UCSD-AML1 (cell line): ENCODE measurements around the gene IKZF5.

ENCODE experiments used
- DNase-seq: peaks from one replicate; lab custom pipeline; 2025; ENCODE audit not compliant: unreplicated experiment; lab: John Stamatoyannopoulos, UW

IKZF5 gene

DNA sequence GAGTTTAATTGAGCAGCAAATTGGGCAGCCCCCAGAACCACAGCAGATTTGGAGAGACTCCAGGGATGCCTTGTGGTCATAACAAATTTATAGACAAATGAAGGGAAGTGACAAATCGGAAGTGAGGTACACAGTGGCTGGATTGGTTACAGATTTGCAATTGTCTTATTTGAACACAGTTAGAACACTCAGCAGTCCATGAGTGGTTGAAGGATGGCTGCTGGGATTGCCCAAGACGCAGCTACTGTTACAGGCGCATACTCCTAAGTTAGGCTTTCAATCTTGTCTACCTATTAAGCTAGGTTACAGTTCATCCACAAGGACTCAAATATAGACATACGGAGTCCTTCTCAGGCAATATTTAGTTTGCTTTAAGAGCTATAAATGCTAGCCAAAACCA lies 7.6 kb upstream of the IKZF5 start:
- no peak for DNase-seq

DNA sequence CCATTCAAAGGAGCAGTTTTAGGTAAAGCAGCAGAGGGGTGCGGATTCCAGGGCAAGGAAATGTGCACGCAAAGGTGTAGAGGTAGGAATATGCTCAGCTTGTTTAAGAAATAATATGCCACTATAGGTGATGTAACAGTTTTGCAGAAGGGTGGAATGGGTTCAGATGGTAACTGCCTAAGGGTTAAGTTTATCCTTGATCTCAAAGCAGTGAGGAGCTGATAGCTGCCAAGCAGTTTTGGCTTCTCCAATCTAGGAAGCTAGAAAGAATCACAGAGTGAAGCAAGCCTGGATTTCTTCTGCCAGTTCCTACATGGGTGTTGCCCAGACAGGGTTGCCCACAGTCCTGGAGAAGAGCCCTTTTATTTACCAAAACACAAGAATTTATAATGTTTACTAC lies 6.2 kb upstream of the IKZF5 start:
- DNase-seq: no peak

DNA sequence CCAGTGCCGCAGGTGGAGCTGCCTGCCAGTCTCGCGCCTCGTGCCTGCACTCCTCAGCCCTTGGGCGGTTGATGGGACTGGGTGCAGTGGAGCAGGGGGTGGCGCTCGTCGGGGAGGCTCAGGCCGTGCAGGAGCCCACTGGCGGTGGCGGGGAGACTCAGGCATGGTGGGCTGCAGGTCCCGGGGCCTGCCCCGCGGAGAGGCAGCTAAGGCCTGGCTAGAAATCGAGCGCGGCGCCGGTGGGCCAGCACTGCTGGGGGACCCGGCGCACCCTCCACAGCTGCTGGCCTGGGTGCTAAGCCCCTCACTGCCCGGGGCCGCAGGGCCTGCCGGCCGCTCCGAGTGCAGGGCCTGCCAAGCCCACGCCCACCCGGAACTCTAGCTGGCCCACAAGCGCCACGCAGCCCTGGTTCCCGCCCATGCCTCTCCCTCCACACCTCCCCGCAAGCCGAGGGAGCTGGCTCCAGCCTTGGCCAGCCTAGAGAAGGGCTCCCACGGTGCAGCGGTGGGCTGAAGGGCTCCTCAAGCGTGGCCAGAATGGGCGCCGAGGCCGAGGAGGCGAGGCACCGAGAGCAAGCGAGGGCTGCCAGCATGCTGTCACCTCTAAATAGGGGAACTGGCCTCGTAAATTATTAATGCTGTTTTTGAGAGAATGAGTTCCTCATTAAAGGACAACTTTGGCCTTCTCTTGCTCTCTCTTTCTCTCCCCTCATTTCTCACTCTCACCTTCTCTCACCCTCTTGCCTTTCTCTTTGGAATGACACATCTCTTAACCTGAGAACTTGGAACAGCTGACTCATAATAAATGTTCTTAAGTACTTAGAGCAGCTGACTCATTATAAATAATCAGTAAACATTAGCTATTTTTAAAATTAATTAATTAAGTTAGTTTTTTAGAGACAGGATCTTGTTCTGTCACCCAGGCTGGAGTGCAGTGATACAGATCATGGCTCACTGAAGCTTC lies 5.1 kb upstream of the IKZF5 start:
- DNase-seq: no peak

DNA sequence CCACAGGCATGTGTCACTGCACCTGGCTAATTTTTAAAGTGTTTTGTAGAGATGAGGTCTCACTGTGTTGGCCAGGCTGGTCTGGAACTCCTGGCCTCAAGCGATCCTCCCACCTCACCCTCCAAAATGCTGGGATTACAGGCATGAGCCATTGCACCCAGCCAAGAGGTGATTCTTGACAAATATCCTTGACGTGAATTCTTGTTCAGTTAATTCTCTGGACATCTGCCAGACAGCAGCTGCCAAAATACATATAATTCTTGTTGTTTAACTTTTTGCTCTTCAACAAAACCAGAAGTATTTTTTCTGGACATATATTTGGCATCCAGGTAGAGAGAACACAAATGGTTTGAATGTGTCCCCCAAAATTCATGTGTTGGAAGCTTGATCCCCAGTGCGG lies 3.4 kb upstream of the IKZF5 start:
- no peak for DNase-seq

DNA sequence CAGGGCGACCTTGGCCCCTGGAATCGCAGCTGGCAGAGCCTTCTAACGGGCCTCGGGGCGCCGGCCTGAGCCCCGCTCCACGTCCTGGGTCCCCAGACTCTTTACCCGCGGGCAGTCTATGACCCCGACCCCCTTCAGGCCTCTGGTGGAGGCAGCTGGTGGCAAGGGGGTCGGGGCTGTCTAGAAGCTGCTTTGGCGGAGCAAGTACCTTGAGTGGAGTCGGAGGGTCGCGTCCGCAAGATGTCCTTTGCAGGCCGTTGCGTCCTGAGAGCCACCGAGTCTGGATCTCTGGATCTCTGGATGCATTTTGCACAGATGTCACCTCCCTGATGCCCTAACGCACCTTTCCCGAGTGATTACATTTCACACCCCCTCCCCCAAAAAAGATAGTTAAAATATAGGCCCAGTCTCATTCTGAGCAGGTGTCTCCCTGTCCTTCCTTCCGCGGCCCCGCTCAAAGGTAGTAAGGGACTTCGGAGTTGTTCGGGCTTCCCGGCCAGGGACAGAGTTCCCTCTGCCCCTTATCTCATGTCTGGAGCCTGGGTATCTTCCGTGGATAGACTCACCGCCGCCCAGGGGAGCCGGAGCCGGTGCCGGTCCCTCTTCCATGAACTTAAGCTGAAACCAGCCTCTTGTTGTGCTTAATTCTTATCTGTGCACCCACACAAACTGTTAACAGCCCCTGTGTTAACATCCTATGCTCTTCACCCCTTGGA lies 668 bp upstream of the IKZF5 start:
- peak; percentile 33 for DNase-seq

DNA sequence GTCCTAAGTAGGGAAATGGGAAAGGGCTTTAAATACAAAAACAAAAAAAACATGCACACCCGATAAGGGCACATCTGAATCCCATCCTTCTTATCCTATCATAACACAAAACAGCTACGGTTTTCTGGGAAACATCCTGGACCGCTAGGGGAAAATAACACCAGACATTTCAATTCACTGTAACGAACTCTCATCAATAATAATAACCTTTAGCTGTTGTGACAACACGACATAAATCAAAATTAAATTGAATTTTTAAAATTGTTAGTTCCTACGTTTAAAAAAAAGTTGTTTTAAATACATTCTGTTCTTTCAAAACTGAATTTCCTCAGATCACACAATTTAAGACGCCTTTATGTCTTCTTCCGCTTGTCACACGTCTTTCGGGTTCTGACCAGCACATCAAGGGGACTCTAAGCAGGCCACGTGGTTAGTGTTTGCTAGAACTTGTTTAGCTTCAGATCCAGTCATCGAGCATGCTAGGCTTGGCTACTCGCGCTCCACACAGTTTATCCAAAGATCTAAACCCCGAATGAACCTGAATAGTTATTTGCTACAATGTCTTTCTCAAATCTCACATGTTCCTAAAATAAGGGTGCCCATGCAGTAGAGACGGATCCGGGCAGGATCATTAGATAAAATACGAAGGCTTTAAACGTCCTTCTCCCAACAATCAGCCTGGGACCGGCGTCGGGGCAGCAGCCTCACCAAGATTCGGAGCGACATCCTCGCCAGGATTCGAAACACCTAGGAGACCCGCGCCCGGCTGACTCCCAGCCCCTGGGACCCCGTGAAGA lies 839 bp downstream of the IKZF5 start:
- peak; percentile 46 for DNase-seq

DNA sequence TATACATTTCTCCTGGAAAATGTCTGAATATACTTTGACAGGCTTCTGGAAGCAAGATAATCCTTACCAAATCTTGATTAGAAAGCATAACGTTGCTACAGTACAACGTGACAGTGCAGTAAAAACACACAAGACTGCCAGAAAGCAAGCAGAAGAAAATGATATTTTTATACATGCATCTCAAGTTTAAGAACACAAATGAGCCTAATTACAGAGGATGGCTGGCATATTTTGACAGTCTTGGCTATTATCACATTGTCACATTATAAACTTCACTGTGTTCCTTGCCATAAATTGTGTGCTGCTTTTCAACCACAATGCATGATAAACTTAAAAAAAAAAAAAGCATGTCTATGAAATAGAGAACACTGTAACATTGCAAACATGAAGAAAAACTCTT lies 4.3 kb downstream of the IKZF5 start:
- DNase-seq: no peak

DNA sequence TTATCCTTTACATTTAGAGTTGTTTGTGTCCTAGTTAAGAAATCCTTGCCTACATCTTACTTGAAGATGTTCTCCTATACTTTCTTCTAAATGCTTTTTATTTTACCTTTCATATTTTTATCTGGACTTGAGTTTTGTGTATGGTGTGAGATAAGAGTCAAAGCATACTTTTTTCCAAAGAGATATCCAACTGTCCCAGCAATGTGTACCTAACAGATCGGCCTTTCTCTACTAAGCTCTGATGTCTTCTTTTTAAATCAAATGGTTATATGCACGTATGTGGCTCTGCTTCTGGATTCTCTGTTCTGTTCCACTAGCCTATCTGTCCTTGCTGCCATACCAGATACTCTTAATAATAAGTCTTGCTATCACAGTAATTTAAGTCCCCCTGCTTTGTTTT lies 7.2 kb downstream of the IKZF5 start:
- DNase-seq: no peak

DNA sequence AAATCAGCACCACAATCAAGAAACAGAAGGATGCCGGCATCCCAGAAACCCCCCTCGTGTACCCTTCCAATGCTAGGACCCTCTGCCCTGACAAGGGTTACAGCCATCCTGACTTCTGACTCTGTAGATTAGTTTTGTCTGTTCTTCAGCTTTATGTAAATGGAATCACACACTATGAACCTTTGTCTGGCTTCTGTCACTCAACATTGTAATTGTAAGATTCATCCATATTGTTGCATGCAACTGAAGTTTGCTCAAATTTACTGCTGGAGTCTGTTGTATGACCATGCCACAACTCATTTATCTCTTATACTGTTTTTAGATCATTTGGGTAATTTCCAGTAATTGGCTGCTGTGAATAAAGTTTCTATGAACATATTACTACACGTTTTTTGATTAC lies 8.4 kb downstream of the IKZF5 start:
- no peak for DNase-seq

DNA sequence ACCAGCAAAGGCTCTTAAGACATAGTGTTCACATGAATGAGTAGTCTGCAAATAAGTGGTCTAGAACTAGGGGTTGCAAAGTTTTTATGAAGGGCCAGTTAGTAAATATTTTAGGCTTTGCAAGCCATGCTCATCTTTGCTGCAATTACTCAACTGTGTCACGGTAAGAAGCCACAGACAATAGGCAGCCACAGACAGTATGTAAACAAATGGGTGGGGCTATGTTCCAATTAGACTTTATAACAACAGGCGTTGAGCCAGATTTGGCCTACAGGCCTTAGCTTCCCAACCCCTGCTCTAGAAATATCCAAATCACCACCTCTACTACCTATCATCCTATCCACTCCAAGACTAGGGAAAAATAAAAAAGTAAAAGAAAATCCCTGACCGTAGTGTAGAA lies 9.2 kb downstream of the IKZF5 start:
- DNase-seq: no peak

DNA sequence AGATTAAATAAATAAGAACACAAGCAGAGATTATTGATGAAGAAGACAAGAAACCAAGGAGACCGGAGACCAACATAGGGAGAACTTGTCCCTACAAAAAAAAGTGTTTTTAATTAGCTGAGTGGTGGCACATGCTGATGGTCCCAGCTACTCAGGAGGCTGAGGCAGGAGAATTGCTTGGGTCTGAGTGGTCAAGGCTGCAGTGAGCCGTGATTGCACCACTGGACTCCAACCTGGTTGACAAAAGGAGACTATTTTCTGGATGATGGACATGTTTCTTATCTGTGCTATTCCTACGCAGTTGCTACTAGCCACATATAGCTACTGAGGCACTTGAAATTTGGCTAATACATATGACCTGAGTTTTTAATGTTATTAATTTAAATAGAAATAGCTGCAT lies 9.7 kb downstream of the IKZF5 start:
- no peak for DNase-seq

DNA sequence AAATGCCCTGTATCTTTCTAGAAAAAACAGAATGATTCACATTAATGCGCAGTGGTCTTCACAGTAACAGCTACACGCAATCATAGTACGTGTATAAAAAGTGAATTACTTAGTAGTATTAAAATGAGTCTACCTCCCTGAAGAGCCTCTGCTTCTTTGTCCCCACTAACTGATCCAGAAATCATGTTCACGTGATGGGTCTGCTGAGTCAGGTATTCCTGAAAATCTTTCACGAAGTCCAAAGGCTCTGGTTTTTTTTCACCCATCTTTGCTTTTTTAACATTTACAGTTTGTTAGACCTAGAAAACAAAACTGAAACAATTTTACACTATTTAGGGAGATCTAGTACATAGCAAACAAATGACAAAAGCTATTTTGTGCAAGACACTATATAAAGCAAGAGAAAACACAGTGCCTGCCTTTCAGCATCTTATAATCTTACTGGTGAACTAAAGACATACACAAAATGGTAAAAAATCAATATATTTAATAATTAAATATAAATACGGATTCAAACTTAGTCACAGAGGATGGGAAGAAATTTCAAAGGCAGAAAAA lies 10.2 kb downstream of the IKZF5 start:
- no peak for DNase-seq

DNA sequence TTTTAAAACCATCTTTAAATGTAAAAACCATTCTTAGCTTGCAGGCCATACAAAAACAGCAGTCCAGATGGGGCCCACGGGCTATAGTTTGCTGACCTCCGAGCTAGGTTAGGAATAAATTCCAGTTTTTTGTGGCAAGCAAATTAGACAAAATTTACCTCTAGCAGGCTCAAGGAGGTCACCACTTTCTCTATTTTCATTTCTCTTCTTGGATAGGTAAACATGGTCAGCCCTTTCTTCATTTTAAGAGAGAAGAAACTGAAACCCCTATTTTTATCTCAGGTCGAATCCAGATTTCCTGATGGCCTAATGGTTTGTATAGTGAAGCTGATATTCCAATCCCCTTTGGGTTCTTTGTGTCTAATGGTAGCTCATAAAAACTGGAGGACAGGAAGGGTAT lies 10.7 kb downstream of the IKZF5 start:
- no peak for DNase-seq

DNA sequence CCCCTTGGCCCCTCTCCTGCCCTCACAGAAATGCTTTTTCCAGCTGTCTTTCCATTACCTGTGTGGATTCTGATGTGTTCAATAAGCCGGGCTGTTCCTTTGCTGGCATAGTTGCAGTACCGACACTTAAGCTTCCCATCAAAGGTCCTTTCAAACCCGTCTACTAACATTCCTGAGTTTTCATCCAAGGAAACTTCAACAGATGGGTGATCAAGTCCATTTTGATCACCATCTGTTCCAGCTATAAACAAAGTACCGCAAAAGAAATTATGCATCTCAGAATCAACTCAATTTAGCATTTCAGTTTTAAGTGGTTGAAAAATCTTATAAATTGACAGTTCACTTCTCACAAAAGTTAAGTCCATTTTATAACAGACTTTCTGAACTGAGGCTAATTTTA lies 12.7 kb downstream of the IKZF5 start:
- no peak for DNase-seq

DNA sequence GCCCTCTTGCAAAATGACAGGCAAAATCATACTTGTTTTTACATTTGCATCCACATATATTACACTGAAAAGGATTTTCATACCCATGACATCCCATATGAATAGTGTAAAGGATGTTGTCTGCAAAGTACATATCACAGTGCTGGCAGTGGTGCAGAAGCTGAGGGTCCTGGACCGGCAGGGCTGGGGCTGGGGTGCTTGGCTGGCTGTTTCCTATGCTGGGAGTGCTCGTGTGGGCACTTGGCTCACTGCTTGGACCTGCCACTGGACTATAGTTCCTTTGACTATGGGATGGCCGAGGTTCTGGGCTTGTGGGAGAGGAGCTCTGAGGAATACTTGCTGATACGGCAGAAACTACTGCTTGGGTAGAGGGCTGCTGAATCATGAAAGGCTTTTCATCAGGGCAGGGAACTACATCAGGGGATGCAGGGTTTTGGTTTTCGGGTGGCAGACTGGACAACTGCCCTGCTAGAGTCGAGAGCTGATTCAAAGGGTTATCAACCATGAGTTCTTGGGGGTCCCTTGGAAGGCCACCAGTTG lies 14.7 kb downstream of the IKZF5 start:
- DNase-seq: no peak

DNA sequence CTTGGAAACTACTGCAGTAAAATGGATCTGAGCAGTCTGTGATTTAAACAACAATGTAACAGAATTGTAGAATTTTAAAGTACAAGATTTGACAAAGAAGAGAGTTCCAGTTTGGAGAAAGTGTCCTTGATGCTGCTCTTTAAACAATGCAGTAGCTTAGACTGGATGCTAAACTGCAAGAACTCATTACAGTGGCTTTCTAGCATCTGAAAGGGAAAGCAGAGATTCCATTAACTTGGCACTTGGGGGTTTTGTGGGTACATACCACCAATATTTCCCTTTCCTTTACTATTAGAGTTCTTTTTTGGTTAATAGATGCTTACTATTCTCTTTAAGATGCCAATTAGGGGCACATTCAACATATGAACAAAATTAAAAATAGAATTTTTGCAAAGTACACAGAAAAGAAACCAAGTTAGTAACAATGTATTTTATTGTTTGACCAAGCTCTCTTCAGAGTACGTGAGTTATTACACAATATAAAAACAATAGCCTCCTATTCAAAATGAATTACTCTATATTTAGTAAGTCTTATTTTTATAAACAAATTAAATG lies 16.5 kb downstream of the IKZF5 start:
- DNase-seq: no peak

DNA sequence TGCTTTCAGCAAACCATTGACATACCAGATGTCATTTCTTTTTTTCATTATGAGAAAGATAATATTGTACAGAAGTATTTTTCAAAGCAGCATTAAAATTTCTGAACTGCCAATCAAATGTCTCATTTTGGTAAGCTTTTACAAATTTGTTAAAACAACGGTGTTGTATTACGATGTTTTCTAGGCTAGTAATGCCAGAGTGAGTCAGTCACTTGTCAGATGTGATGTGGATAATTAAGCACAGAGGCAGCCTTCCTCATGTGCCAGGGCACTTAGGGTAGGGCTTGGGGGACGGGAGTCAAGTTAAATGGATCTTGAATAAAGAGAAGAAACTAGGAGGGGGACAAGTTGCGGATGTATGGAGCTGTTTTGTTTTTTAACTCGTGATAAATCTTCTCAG lies 18.3 kb downstream of the IKZF5 start:
- no peak for DNase-seq

DNA sequence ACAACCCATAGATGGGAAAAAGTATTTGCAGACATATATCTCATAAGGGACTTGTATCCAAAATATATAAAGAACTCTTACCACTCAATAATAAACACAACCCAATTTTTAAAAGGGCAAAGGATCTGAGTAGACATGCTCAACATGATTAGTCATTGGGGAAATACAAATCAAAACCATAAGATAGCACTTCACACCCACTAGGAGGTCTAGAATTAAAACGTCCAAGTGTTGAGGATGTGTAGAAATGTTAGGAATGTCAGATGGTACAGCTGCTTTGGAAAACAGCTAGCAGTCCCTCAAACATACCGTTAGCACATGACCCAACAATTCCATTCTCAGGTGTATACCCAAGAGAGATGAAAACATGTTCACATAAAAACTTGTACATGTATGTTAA lies 20.1 kb downstream of the IKZF5 start:
- DNase-seq: no peak

DNA sequence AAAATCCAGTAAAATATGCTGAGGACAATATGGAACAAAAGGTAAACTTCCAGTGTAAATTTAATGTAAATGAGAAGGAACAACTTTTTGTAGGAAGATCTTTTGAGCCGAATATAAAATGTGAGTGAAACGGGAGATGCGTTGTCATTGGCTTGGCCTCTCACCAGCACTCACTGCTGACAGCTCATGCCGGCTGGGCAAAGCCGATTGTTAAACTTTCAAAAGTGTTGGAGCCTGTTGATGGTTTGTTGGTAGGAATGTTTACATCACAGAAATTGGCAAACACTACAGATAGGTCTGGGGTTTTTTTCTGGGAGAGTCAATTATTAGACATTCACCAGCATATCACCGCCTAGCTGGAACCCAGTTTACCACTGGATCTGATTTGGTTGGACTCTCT lies 22.3 kb downstream of the IKZF5 start:
- no peak for DNase-seq

DNA sequence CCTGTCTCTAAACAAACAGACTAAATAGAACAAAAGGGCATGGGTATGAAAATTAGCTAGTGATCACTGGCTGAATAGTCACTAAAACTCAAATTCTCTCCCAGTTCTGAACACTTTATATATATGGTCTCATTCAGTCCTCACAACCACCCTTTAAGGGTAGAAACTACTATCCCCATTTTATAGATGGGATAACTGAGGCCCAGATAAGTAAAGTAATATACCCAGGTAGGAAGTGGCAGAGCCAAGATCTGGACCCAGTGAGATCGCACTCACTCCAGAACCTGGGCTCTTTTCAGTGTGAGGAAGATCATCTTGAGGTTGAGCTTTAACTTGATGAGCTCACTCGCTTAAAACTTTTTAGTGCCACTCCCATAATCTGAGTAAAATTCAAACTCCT lies 23.9 kb downstream of the IKZF5 start:
- no peak for DNase-seq

DNA sequence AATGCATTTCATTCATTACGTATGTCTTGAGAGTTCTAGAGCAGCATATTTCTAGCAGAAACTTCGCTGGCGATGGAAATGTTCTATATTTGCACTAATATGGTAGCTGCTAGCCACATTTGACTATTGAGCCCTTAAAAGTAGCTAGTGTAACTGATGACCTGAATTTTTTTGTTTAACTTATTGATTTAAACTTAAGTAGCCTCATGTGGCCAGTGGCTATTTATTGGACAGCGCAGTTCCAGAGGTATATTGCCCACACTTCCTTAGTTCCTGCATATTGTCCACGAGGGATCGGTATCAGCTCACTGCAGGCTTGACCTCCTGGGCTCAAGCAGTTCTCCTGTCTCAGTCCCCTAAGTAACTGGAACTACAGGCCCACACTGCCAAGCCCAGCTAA lies 24.7 kb downstream of the IKZF5 start:
- DNase-seq: no peak
